Measurements from ENCODE around the gene GMPR. TPM values are rescaled to one million over a fixed set of nuclear protein-coding genes. Genes with fewer than 3 reads are reported as not detected.

The GMPR gene
- total RNA-seq, 2 experiments from 2014 or later = not detected

- no TSS peak for BruUV-seq (replicated peaks)
- ChIA-PET POLR2A (no interaction called here), CTCF (ENCODE audit: unreplicated experiment) (no interaction called here)
- Histone ChIP-seq H2AFZ (ENCODE audit: low read length) (no peak overlapping the region), H3K9me2 (ENCODE audit: insufficient read depth, low read length) (no peaks in the 10 kb centered on the region), H3K36me3 (ENCODE audit: insufficient read depth, low read length) (no peaks in the 10 kb centered on the region), H4K20me1 (ENCODE audit: insufficient read depth, low read length) (no peaks in the 10 kb centered on the region), H3K4me1 (ENCODE audit: insufficient read depth, low read length, poor library complexity, severe bottlenecking) (no peaks in the 10 kb centered on the region), H3K79me2 (ENCODE audit: insufficient read depth, low read depth, low read length) (no peaks in the 10 kb centered on the region), H3K4me3 (ENCODE audit: low read depth, low read length, poor library complexity, severe bottlenecking) (no peak overlapping the region), H3K27ac (ENCODE audit: low read depth, low read length, poor library complexity, severe bottlenecking) (no peak overlapping the region), H3K4me2 (ENCODE audit: low read length) (no peak overlapping the region), H3K9me3 (ENCODE audit: low read length) (no peaks in the 10 kb centered on the region)
- no peak for DNase-seq (ENCODE audit: low spot score)
- TF ChIP-seq CTCF (conservative IDR thresholded peaks at IDR 0.05; ENCODE audit: low read length) (no peak), EZH2phosphoT487 (IDR thresholded peaks at IDR 0.05; ENCODE audit: borderline replicate concordance, low read depth, low read length) (no peak)
- intact Hi-C loops (cut with micrococcal nuclease; ENCODE audit: unreplicated experiment) = no loop called here
Measured at GRCh38 chr6:16294371-16294770, 56.0 kb downstream of the GMPR start.

DNA sequence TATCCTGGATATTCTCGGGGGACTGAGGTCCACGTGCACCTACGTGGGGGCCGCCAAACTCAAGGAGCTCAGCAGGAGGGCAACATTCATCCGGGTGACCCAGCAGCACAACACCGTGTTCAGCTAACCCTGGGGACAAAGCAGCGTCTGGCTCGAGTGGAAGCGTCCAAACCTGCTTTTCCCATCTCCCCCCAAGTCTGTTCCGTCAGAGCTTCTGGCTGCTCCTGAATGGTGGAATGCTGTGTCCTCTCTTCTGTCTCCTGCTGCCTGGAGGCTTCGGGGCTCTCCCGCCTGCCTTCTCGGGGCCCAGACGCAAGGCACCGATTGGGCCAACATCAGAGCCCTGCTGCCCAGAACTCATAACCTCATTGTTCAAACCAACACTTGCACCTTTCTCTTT lies 56.7 kb downstream of the GMPR start:
- TF ChIP-seq EZH2phosphoT487 (IDR thresholded peaks at IDR 0.05; ENCODE audit: borderline replicate concordance, low read depth, low read length) (no peak), CTCF (conservative IDR thresholded peaks at IDR 0.05; ENCODE audit: low read length) (no peak)
- H3K4me3 ChIP-seq (ENCODE audit: low read depth, low read length, poor library complexity, severe bottlenecking) = no peak overlapping the region
- H3K4me2 ChIP-seq (ENCODE audit: low read length) = no peak overlapping the region
- CTCF ChIA-PET (ENCODE audit: unreplicated experiment) = no interaction called here
- H3K27ac ChIP-seq (ENCODE audit: low read depth, low read length, poor library complexity, severe bottlenecking) = no peak overlapping the region
- DNase-seq (ENCODE audit: low spot score) = no peak
- H3K36me3 ChIP-seq (ENCODE audit: insufficient read depth, low read length) = no peaks in the 10 kb centered on the region
- BruUV-seq (replicated peaks) = no TSS peak
- H3K4me1 ChIP-seq (ENCODE audit: insufficient read depth, low read length, poor library complexity, severe bottlenecking) = no peaks in the 10 kb centered on the region
- no peaks in the 10 kb centered on the region for H3K9me2 ChIP-seq (ENCODE audit: insufficient read depth, low read length)
- no peaks in the 10 kb centered on the region for H4K20me1 ChIP-seq (ENCODE audit: insufficient read depth, low read length)
- intact Hi-C loops (cut with micrococcal nuclease; ENCODE audit: unreplicated experiment) = no loop called here
- no peak overlapping the region for H2AFZ ChIP-seq (ENCODE audit: low read length)
- no peaks in the 10 kb centered on the region for H3K79me2 ChIP-seq (ENCODE audit: insufficient read depth, low read depth, low read length)
- no peaks in the 10 kb centered on the region for H3K9me3 ChIP-seq (ENCODE audit: low read length)
- POLR2A ChIA-PET = no interaction called here

GRCh38 chr6:16295471-16295870 lies 57.1 kb downstream of the GMPR start:
- Histone ChIP-seq H3K36me3 (ENCODE audit: insufficient read depth, low read length) (no peaks in the 10 kb centered on the region), H4K20me1 (ENCODE audit: insufficient read depth, low read length) (no peaks in the 10 kb centered on the region), H3K4me3 (ENCODE audit: low read depth, low read length, poor library complexity, severe bottlenecking) (no peak overlapping the region), H3K9me3 (ENCODE audit: low read length) (no peaks in the 10 kb centered on the region), H3K4me2 (ENCODE audit: low read length) (no peak overlapping the region), H2AFZ (ENCODE audit: low read length) (no peak overlapping the region), H3K27ac (ENCODE audit: low read depth, low read length, poor library complexity, severe bottlenecking) (no peak overlapping the region), H3K9me2 (ENCODE audit: insufficient read depth, low read length) (no peaks in the 10 kb centered on the region), H3K4me1 (ENCODE audit: insufficient read depth, low read length, poor library complexity, severe bottlenecking) (no peaks in the 10 kb centered on the region), H3K79me2 (ENCODE audit: insufficient read depth, low read depth, low read length) (no peaks in the 10 kb centered on the region)
- intact Hi-C loops (cut with micrococcal nuclease; ENCODE audit: unreplicated experiment) = no loop called here
- ChIA-PET POLR2A (interaction anchor here (0.6 kb wide), 1 partner anchor 42 kb away, joined by 3 read pairs; no protein-coding TSS in a partner anchor), CTCF (ENCODE audit: unreplicated experiment) (no interaction called here)
- no peak for DNase-seq (ENCODE audit: low spot score)
- TF ChIP-seq EZH2phosphoT487 (IDR thresholded peaks at IDR 0.05; ENCODE audit: borderline replicate concordance, low read depth, low read length) (no peak), CTCF (conservative IDR thresholded peaks at IDR 0.05; ENCODE audit: low read length) (no peak)
- no TSS peak for BruUV-seq (replicated peaks)

All from OCI-LY7 (cell line).